ENCODE results near the gene LRIG1. TPM values are rescaled to one million over a fixed set of nuclear protein-coding genes. Genes with fewer than 3 reads are reported as not detected.

Gene LRIG1
- total and polyA plus RNA-seq, 10 of the 15 experiments (the other 5 are each of a cell fraction or from before 2014, with no cell fraction given), result 0.84 to 16.4 (median 8.1) TPM

- peak; percentile 84 for TF ChIP-seq MTA2 (IDR thresholded peaks at IDR 0.05; ENCODE audit: low read depth)
- TF ChIP-seq NFYB (IDR thresholded peaks at IDR 0.05; ENCODE audit: insufficient read depth, low read depth, low read length), result no peak
- TF ChIP-seq IKZF2 (IDR thresholded peaks at IDR 0.05), result peak; percentile 88 to 90
- TF ChIP-seq RELA (IDR thresholded peaks at IDR 0.05; ENCODE audit: borderline replicate concordance, partially characterized antibody), result peak; percentile 62
- TF ChIP-seq CBX3 (IDR thresholded peaks at IDR 0.05; ENCODE audit: borderline replicate concordance, low read depth), result no peak
- TF ChIP-seq, protein P1, sequence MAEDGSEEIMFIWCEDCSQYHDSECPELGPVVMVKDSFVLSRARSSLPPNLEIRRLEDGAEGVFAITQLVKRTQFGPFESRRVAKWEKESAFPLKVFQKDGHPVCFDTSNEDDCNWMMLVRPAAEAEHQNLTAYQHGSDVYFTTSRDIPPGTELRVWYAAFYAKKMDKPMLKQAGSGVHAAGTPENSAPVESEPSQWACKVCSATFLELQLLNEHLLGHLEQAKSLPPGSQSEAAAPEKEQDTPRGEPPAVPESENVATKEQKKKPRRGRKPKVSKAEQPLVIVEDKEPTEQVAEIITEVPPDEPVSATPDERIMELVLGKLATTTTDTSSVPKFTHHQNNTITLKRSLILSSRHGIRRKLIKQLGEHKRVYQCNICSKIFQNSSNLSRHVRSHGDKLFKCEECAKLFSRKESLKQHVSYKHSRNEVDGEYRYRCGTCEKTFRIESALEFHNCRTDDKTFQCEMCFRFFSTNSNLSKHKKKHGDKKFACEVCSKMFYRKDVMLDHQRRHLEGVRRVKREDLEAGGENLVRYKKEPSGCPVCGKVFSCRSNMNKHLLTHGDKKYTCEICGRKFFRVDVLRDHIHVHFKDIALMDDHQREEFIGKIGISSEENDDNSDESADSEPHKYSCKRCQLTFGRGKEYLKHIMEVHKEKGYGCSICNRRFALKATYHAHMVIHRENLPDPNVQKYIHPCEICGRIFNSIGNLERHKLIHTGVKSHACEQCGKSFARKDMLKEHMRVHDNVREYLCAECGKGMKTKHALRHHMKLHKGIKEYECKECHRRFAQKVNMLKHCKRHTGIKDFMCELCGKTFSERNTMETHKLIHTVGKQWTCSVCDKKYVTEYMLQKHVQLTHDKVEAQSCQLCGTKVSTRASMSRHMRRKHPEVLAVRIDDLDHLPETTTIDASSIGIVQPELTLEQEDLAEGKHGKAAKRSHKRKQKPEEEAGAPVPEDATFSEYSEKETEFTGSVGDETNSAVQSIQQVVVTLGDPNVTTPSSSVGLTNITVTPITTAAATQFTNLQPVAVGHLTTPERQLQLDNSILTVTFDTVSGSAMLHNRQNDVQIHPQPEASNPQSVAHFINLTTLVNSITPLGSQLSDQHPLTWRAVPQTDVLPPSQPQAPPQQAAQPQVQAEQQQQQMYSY (CRISPR knock-in tag; IDR thresholded peaks at IDR 0.05), result no peak
- no peak for TF ChIP-seq NKRF (conservative IDR thresholded peaks at IDR 0.05)
- TF ChIP-seq, protein P2, sequence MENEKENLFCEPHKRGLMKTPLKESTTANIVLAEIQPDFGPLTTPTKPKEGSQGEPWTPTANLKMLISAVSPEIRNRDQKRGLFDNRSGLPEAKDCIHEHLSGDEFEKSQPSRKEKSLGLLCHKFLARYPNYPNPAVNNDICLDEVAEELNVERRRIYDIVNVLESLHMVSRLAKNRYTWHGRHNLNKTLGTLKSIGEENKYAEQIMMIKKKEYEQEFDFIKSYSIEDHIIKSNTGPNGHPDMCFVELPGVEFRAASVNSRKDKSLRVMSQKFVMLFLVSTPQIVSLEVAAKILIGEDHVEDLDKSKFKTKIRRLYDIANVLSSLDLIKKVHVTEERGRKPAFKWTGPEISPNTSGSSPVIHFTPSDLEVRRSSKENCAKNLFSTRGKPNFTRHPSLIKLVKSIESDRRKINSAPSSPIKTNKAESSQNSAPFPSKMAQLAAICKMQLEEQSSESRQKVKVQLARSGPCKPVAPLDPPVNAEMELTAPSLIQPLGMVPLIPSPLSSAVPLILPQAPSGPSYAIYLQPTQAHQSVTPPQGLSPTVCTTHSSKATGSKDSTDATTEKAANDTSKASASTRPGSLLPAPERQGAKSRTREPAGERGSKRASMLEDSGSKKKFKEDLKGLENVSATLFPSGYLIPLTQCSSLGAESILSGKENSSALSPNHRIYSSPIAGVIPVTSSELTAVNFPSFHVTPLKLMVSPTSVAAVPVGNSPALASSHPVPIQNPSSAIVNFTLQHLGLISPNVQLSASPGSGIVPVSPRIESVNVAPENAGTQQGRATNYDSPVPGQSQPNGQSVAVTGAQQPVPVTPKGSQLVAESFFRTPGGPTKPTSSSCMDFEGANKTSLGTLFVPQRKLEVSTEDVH (IDR thresholded peaks at IDR 0.05; ENCODE audit: low read depth, partially characterized antibody), result no peak
- TF ChIP-seq CHD2 (IDR thresholded peaks at IDR 0.05; ENCODE audit: borderline replicate concordance, low read depth, low read length), result 0 out of 2 replicates have a peak, but pooled peaks have one; percentile 30
- no peak for TF ChIP-seq BRCA1 (IDR thresholded peaks at IDR 0.05; ENCODE audit: low read depth, low read length)
- TF ChIP-seq POU2F2 (IDR thresholded peaks at IDR 0.05; ENCODE audit: borderline replicate concordance, low read depth, low read length), result peak; percentile 39; the same call in 1 of the 3 replicates
- 0 out of 2 replicates have a peak, but pooled peaks have one; percentile 34 for TF ChIP-seq JUND (IDR thresholded peaks at IDR 0.05; ENCODE audit: low read depth, low read length)
- no peak for TF ChIP-seq PAX8 (IDR thresholded peaks at IDR 0.05)
- no peak for TF ChIP-seq TCF12 (IDR thresholded peaks at IDR 0.05; ENCODE audit: low read depth, low read length)
- TF ChIP-seq POLR2AphosphoS5 (IDR thresholded peaks at IDR 0.05; ENCODE audit: low read length), result no peak
- no peak for TF ChIP-seq MYB (IDR thresholded peaks at IDR 0.05; ENCODE audit: borderline replicate concordance, low read depth, low read length)
- TF ChIP-seq TAF1 (IDR thresholded peaks at IDR 0.05; ENCODE audit: borderline replicate concordance, low read depth, low read length), result no peak
- TF ChIP-seq NFIC (IDR thresholded peaks at IDR 0.05; ENCODE audit: low read depth, low read length), result peak; percentile 97
- peak in 1 of 2 experiments; percentile 79; a peak in 1 of 4 replicates for TF ChIP-seq EP300 (IDR thresholded peaks at IDR 0.05; ENCODE audit: borderline replicate concordance in 1 of 2, control insufficient read depth in 1 of 2, low read depth in 2 of 2, low read length in 2 of 2)
- no peak for TF ChIP-seq STAT1 (conservative IDR thresholded peaks at IDR 0.05)
- no peak for TF ChIP-seq NR2C2 (IDR thresholded peaks at IDR 0.05; ENCODE audit: borderline replicate concordance, control insufficient read depth, insufficient read length, low read depth)
Measured at GRCh38 chr3:66472313-66473134, 28.3 kb downstream of the LRIG1 start (continued).
